ENCODE results near the gene EDARADD.
"Not testable (repeated sequence)": the region's sequence is repeated elsewhere in the genome, so short reads cannot be mapped to it uniquely, and the experiment has no call there.

The EDARADD gene

DNA sequence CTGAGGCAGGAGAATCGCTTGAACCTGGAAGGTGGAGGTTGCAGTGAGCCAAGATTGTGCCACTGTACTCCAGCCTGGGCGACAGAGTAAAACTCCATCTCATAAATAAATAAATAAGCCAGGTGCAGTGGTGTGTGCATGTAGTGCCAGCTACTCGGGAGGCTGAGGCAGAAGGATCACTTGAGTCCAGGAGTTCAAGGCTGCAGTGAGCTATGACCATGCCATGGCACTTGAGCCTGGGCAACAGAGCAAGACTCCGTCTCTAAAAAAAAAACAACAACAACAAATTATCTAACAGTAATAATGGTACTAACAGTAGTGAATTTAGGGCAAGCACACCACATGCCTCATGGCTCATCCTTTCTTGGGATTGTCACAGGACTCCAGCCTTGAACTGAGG lies 41.3 kb upstream of the EDARADD start:
- not testable (repeated sequence) for H3K27me3 ChIP-seq (ENCODE audit: insufficient read depth, low read length, poor library complexity); H4K5ac ChIP-seq (ENCODE audit: low read length); H3K18ac ChIP-seq (ENCODE audit: low read length); H2AK5ac ChIP-seq (ENCODE audit: low read length); H3K9ac ChIP-seq (ENCODE audit: low read length); DNase-seq; H2BK5ac ChIP-seq (ENCODE audit: low read length); H3K36me3 ChIP-seq (ENCODE audit: control insufficient read depth, insufficient read depth, low read length); H2BK120ac ChIP-seq (ENCODE audit: low read depth, low read length); H3K79me1 ChIP-seq (ENCODE audit: low read length); H3K23ac ChIP-seq (ENCODE audit: low read length); H3K27ac ChIP-seq (ENCODE audit: low read depth, low read length); H2BK15ac ChIP-seq (replicated peaks; ENCODE audit: low read depth); H3K79me2 ChIP-seq (ENCODE audit: control insufficient read depth, insufficient read depth, low read length); H3K4me1 ChIP-seq (ENCODE audit: control insufficient read depth, low read depth, low read length); H3K4ac ChIP-seq (ENCODE audit: low read depth, low read length); H3K4me3 ChIP-seq (ENCODE audit: low read length); H3K4me2 ChIP-seq (ENCODE audit: low read length); H4K8ac ChIP-seq (ENCODE audit: low read depth, low read length); H3K56ac ChIP-seq (ENCODE audit: low read length)
- no CpG with 5 or more reads among the region's 4 CpGs for WGBS (ENCODE audit: extremely low coverage, insufficient coverage, low lambda C conversion rate)

DNA sequence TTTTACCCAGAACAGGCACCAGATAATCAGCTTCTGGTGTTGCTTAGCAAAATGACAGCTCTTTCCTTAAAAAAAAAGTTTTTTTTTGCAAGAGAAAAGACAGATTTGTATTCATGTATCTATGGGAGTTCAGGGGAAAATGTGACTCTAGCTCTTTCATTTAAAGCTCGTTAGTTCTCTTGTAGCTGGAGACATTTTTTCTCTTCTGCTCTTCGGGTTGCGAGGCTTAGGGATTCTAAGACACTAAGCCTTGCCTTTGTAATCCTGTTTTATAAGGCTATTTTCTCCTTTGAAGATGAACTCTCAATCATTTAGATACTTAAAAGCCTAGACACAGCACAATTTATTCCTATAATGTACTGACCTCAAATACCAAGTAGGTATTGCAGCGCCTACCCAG lies 40.3 kb upstream of the EDARADD start:
- Histone ChIP-seq H3K4me1 (ENCODE audit: control insufficient read depth, low read depth, low read length) (no peaks in the 10 kb centered on the region), H2BK15ac (replicated peaks; ENCODE audit: low read depth) (no peak overlapping the region), H3K79me1 (ENCODE audit: low read length) (no peaks in the 10 kb centered on the region), H3K4ac (ENCODE audit: low read depth, low read length) (no peak overlapping the region), H4K5ac (ENCODE audit: low read length) (no peak overlapping the region), H4K8ac (ENCODE audit: low read depth, low read length) (no peak overlapping the region), H3K79me2 (ENCODE audit: control insufficient read depth, insufficient read depth, low read length) (no peaks in the 10 kb centered on the region), H2BK120ac (ENCODE audit: low read depth, low read length) (no peak overlapping the region), H3K9ac (ENCODE audit: low read length) (no peak overlapping the region), H3K18ac (ENCODE audit: low read length) (no peak overlapping the region), H2AK5ac (ENCODE audit: low read length) (no peak overlapping the region), H3K27me3 (ENCODE audit: insufficient read depth, low read length, poor library complexity) (no peaks in the 10 kb centered on the region), H3K36me3 (ENCODE audit: control insufficient read depth, insufficient read depth, low read length) (no peaks in the 10 kb centered on the region), H3K23ac (ENCODE audit: low read length) (no peak overlapping the region), H3K27ac (ENCODE audit: low read depth, low read length) (no peak overlapping the region), H3K4me2 (ENCODE audit: low read length) (no peak overlapping the region), H3K56ac (ENCODE audit: low read length) (no peak overlapping the region), H2BK5ac (ENCODE audit: low read length) (no peak overlapping the region), H3K4me3 (ENCODE audit: low read length) (no peak overlapping the region)
- WGBS (ENCODE audit: extremely low coverage, insufficient coverage, low lambda C conversion rate), result no CpG with 5 or more reads among the region's 4 CpGs
- no peak for DNase-seq

DNA sequence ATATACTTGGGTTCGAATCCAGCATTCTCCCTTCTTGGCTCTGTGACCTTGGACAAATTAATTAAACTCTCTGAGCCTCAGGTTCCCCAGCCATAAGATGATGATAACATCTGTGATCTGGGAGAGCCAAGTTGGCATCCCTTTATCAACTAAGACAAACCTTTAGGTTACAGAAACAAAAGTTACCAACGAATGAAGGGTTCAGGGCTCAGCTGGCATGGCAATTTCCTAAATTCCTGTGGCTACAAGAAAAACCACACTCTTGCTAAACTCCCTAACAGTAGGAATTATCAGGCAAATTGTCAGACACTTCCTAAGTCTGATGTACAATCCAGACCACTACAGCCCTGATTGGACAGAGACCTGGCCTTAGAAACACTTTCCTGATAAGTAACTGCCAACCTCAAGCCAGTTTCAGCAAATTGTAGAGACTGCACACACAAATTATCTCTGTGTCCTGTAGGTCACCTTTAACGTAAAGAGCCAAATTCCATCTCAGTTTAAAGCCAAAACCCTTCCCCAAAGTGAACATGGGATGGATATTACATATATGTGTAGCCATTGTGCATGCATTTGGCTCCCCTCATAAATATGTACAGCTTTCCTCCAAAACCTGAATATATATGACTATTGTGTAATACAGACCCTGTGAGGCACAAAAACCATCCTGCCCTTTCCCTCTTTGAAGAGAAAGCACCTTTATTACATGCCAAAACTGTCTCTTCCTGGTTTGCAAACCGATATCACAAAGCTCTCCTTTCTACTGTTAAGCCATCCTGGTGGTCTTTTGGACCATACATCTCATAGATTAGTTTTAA lies 39.5 kb upstream of the EDARADD start:
- Histone ChIP-seq H2BK15ac (replicated peaks; ENCODE audit: low read depth) (no peak overlapping the region), H3K79me2 (ENCODE audit: control insufficient read depth, insufficient read depth, low read length) (no peaks in the 10 kb centered on the region), H3K4me1 (ENCODE audit: control insufficient read depth, low read depth, low read length) (no peaks in the 10 kb centered on the region), H3K4me3 (ENCODE audit: low read length) (no peak overlapping the region), H3K56ac (ENCODE audit: low read length) (no peak overlapping the region), H3K27me3 (ENCODE audit: insufficient read depth, low read length, poor library complexity) (no peaks in the 10 kb centered on the region), H3K9ac (ENCODE audit: low read length) (no peak overlapping the region), H2BK5ac (ENCODE audit: low read length) (no peak overlapping the region), H3K4me2 (ENCODE audit: low read length) (no peak overlapping the region), H4K5ac (ENCODE audit: low read length) (no peak overlapping the region), H2BK120ac (ENCODE audit: low read depth, low read length) (no peak overlapping the region), H3K36me3 (ENCODE audit: control insufficient read depth, insufficient read depth, low read length) (no peaks in the 10 kb centered on the region), H3K4ac (ENCODE audit: low read depth, low read length) (no peak overlapping the region), H4K8ac (ENCODE audit: low read depth, low read length) (no peak overlapping the region), H3K79me1 (ENCODE audit: low read length) (no peaks in the 10 kb centered on the region), H3K27ac (ENCODE audit: low read depth, low read length) (no peak overlapping the region), H3K18ac (ENCODE audit: low read length) (no peak overlapping the region), H2AK5ac (ENCODE audit: low read length) (no peak overlapping the region), H3K23ac (ENCODE audit: low read length) (no peak overlapping the region)
- DNase-seq, result no peak
- WGBS (ENCODE audit: extremely low coverage, insufficient coverage, low lambda C conversion rate), result no CpG with 5 or more reads among the region's 4 CpGs

DNA sequence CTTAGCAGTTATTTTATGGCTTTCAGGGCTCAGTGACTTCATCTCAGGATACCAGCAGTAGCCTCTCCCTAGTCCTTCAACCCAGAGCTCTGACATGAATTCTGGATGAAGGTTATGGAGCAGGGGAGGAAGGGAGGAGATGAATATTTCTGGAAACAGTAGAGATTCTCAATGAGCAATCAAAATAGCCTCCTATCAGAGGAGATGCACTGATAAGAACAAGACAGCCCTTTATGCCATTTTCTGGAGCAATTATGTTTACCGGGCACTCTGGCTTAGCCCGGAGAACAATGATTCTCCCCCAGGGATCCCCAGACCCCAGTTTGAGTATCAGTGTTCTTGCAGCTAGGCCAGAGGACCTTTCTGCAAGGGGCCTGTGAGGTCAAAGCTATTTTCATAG lies 37.9 kb upstream of the EDARADD start:
- no peaks in the 10 kb centered on the region for H3K79me1 ChIP-seq (ENCODE audit: low read length)
- no peak overlapping the region for H2BK15ac ChIP-seq (replicated peaks; ENCODE audit: low read depth)
- DNase-seq, result no peak
- H3K79me2 ChIP-seq (ENCODE audit: control insufficient read depth, insufficient read depth, low read length), result no peaks in the 10 kb centered on the region
- no peak overlapping the region for H3K18ac ChIP-seq (ENCODE audit: low read length)
- H3K36me3 ChIP-seq (ENCODE audit: control insufficient read depth, insufficient read depth, low read length), result no peaks in the 10 kb centered on the region
- no peak overlapping the region for H2BK5ac ChIP-seq (ENCODE audit: low read length)
- H3K4me1 ChIP-seq (ENCODE audit: control insufficient read depth, low read depth, low read length), result no peaks in the 10 kb centered on the region
- H3K4ac ChIP-seq (ENCODE audit: low read depth, low read length), result no peak overlapping the region
- no peaks in the 10 kb centered on the region for H3K27me3 ChIP-seq (ENCODE audit: insufficient read depth, low read length, poor library complexity)
- no peak overlapping the region for H4K8ac ChIP-seq (ENCODE audit: low read depth, low read length)
- H3K56ac ChIP-seq (ENCODE audit: low read length), result no peak overlapping the region
- H2AK5ac ChIP-seq (ENCODE audit: low read length), result no peak overlapping the region
- H3K9ac ChIP-seq (ENCODE audit: low read length), result no peak overlapping the region
- no peak overlapping the region for H2BK120ac ChIP-seq (ENCODE audit: low read depth, low read length)
- H3K4me2 ChIP-seq (ENCODE audit: low read length), result no peak overlapping the region
- no peak overlapping the region for H4K5ac ChIP-seq (ENCODE audit: low read length)
- H3K23ac ChIP-seq (ENCODE audit: low read length), result no peak overlapping the region
- H3K27ac ChIP-seq (ENCODE audit: low read depth, low read length), result no peak overlapping the region
- H3K4me3 ChIP-seq (ENCODE audit: low read length), result no peak overlapping the region
- WGBS (ENCODE audit: extremely low coverage, insufficient coverage, low lambda C conversion rate), result no CpG with 5 or more reads among the region's 2 CpGs

GRCh38 chr1:236361909-236362590 lies 32.0 kb upstream of the EDARADD start:
- Histone ChIP-seq H3K27ac (ENCODE audit: low read depth, low read length) (no peak overlapping the region), H3K18ac (ENCODE audit: low read length) (no peak overlapping the region), H2AK5ac (ENCODE audit: low read length) (no peak overlapping the region), H3K4me1 (ENCODE audit: control insufficient read depth, low read depth, low read length) (no peaks in the 10 kb centered on the region), H3K9ac (ENCODE audit: low read length) (no peak overlapping the region), H3K56ac (ENCODE audit: low read length) (no peak overlapping the region), H2BK5ac (ENCODE audit: low read length) (no peak overlapping the region), H3K4me2 (ENCODE audit: low read length) (no peak overlapping the region), H3K4me3 (ENCODE audit: low read length) (no peak overlapping the region), H3K27me3 (ENCODE audit: insufficient read depth, low read length, poor library complexity) (no peaks in the 10 kb centered on the region), H3K79me2 (ENCODE audit: control insufficient read depth, insufficient read depth, low read length) (no peaks in the 10 kb centered on the region), H3K79me1 (ENCODE audit: low read length) (no peaks in the 10 kb centered on the region), H3K23ac (ENCODE audit: low read length) (no peak overlapping the region), H4K8ac (ENCODE audit: low read depth, low read length) (no peak overlapping the region), H2BK120ac (ENCODE audit: low read depth, low read length) (no peak overlapping the region), H4K5ac (ENCODE audit: low read length) (no peak overlapping the region), H2BK15ac (replicated peaks; ENCODE audit: low read depth) (no peak overlapping the region), H3K4ac (ENCODE audit: low read depth, low read length) (no peak overlapping the region), H3K36me3 (ENCODE audit: control insufficient read depth, insufficient read depth, low read length) (no peaks in the 10 kb centered on the region)
- WGBS (ENCODE audit: extremely low coverage, insufficient coverage, low lambda C conversion rate), result no CpG with 5 or more reads among the region's 7 CpGs
- no peak for DNase-seq
